Gastroesophageal sphincter (tissue), 3 donors: ENCODE results near the gene PPIH.

ENCODE experiments used
- CTCF ChIP-seq, 4 experiments: fragments of 200-600 bp in 2 of 4; fragments of 450-650 bp in 2 of 4; sonication (generic) in 1 of 4; IDR thresholded peaks; one replicate each; pipeline ENCODE4 v1.5.1; 2017 to 2019; ENCODE audit warnings: antibody characterized with exemption in 4 of 4, mild to moderate bottlenecking in 2 of 4, moderate library complexity in 2 of 4
- EP300 ChIP-seq: sonication (generic); formaldehyde crosslinking; IDR thresholded peaks from one replicate; pipeline ENCODE4 v1.6.1; 2017; ENCODE audit warnings: antibody characterized with exemption, mild to moderate bottlenecking
- POLR2A ChIP-seq, 2 donors: fragments of 450-650 bp; IDR thresholded peaks; one replicate each; pipeline ENCODE4 v1.6.1; 2017; ENCODE audit warnings: antibody characterized with exemption in 2 of 2, mild to moderate bottlenecking in 2 of 2, moderate library complexity in 1 of 2
- POLR2AphosphoS5 ChIP-seq: sonication (generic); formaldehyde crosslinking; IDR thresholded peaks from one replicate; pipeline ENCODE4 v1.6.1; 2017; ENCODE audit warnings: antibody characterized with exemption

- TF ChIP-seq CTCF (IDR thresholded peaks at IDR 0.05) (no peak), POLR2A (IDR thresholded peaks at IDR 0.05) (no peak), EP300 (no peak), POLR2AphosphoS5 (no peak)
Measured at GRCh38 chr1:42692911-42693310, 34.7 kb downstream of the PPIH start.
